ENCODE measurements around the gene ARAP2. TPM values are rescaled to one million over a fixed set of nuclear protein-coding genes. Genes with fewer than 3 reads are reported as not detected.

ARAP2 gene
- total RNA-seq, 2 experiments from 2014 or later: 6.9 to 8.6 TPM

- no peaks in the 10 kb centered on the region for H3K79me2 ChIP-seq (ENCODE audit: insufficient read depth, low read depth, low read length)
- no peaks in the 10 kb centered on the region for H3K36me3 ChIP-seq (ENCODE audit: insufficient read depth, low read length)
- DNase-seq (ENCODE audit: low spot score): no peak
- H3K4me1 ChIP-seq (ENCODE audit: insufficient read depth, low read length, poor library complexity, severe bottlenecking): no peaks in the 10 kb centered on the region
- CTCF ChIA-PET (ENCODE audit: unreplicated experiment): no interaction called here
- TF ChIP-seq EZH2phosphoT487 (IDR thresholded peaks at IDR 0.05; ENCODE audit: borderline replicate concordance, low read depth, low read length): no peak
- TF ChIP-seq CTCF (conservative IDR thresholded peaks at IDR 0.05; ENCODE audit: low read length): no peak
- no peak overlapping the region for H2AFZ ChIP-seq (ENCODE audit: low read length)
- intact Hi-C loops (cut with micrococcal nuclease; ENCODE audit: unreplicated experiment): no loop called here
- H3K9me2 ChIP-seq (ENCODE audit: insufficient read depth, low read length): no peaks in the 10 kb centered on the region
- POLR2A ChIA-PET: interaction anchor here (0.7 to 1.0 kb wide), 2 partner anchors 722 to 1509 kb away, joined by 3 to 4 read pairs; no protein-coding TSS in a partner anchor
- BruUV-seq (replicated peaks): no TSS peak
- H4K20me1 ChIP-seq (ENCODE audit: insufficient read depth, low read length): no peaks in the 10 kb centered on the region
- H3K4me2 ChIP-seq (ENCODE audit: low read length): no peak overlapping the region
- H3K9me3 ChIP-seq (ENCODE audit: low read length): no peaks in the 10 kb centered on the region
- no peak overlapping the region for H3K4me3 ChIP-seq (ENCODE audit: low read depth, low read length, poor library complexity, severe bottlenecking)
- H3K27ac ChIP-seq (ENCODE audit: low read depth, low read length, poor library complexity, severe bottlenecking): no peak overlapping the region
These were observed 33.2 kb downstream of the ARAP2 start for GRCh38 chr4:36211084-36211483.

DNA sequence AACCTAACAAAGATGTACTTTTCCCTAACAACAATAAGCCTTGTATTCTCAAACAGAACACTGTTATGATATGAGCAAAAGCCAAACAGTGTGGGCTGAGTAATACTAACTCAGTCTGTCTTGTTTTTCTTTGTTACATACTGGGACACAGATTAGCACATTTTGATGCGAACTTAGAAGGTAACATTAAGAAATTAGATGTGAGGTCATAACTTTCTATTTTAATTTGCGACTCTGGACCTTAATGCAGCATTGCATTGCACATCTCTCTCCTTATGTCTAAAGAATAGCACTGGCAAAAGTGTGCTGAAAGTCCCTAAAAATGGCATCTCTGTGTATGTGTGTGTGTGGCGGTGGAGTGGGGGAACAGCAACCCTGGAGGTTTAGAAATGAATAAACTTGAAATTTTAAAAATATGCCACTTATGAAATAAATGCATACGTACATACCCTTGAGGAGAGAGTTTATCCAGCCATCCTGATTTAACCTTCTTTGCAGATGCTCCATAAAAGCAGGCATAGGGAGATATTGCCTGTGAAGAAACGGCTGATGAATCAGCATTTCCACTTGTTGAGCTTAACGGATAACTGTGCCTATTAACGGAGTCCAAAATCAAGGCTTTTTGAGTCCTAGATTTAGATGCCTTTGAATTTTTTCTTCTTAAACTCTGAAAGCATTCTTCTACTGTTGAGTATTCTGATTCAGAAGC lies 34.2 kb downstream of the ARAP2 start:
- no peak overlapping the region for H3K4me3 ChIP-seq (ENCODE audit: low read depth, low read length, poor library complexity, severe bottlenecking)
- BruUV-seq (replicated peaks): no TSS peak
- no peak overlapping the region for H3K27ac ChIP-seq (ENCODE audit: low read depth, low read length, poor library complexity, severe bottlenecking)
- no peaks in the 10 kb centered on the region for H3K9me3 ChIP-seq (ENCODE audit: low read length)
- H3K4me2 ChIP-seq (ENCODE audit: low read length): no peak overlapping the region
- intact Hi-C loops (cut with micrococcal nuclease; ENCODE audit: unreplicated experiment): no loop called here
- no peaks in the 10 kb centered on the region for H3K4me1 ChIP-seq (ENCODE audit: insufficient read depth, low read length, poor library complexity, severe bottlenecking)
- H2AFZ ChIP-seq (ENCODE audit: low read length): no peak overlapping the region
- no peak for TF ChIP-seq CTCF (conservative IDR thresholded peaks at IDR 0.05; ENCODE audit: low read length)
- TF ChIP-seq EZH2phosphoT487 (IDR thresholded peaks at IDR 0.05; ENCODE audit: borderline replicate concordance, low read depth, low read length): no peak
- no peak for DNase-seq (ENCODE audit: low spot score)
- ChIA-PET CTCF (ENCODE audit: unreplicated experiment) (no interaction called here), POLR2A (interaction anchor here (0.6 kb wide), 1 partner anchor 1464 kb away, joined by 4 read pairs; no protein-coding TSS in a partner anchor)
- H3K36me3 ChIP-seq (ENCODE audit: insufficient read depth, low read length): no peaks in the 10 kb centered on the region
- no peaks in the 10 kb centered on the region for H3K79me2 ChIP-seq (ENCODE audit: insufficient read depth, low read depth, low read length)
- no peaks in the 10 kb centered on the region for H3K9me2 ChIP-seq (ENCODE audit: insufficient read depth, low read length)
- no peaks in the 10 kb centered on the region for H4K20me1 ChIP-seq (ENCODE audit: insufficient read depth, low read length)

GRCh38 chr4:36208893-36209473 lies 35.3 kb downstream of the ARAP2 start:
- Histone ChIP-seq H3K4me1 (ENCODE audit: insufficient read depth, low read length, poor library complexity, severe bottlenecking) (no peaks in the 10 kb centered on the region), H3K4me3 (ENCODE audit: low read depth, low read length, poor library complexity, severe bottlenecking) (no peak overlapping the region), H3K9me3 (ENCODE audit: low read length) (no peaks in the 10 kb centered on the region), H3K27ac (ENCODE audit: low read depth, low read length, poor library complexity, severe bottlenecking) (no peak overlapping the region), H2AFZ (ENCODE audit: low read length) (no peak overlapping the region), H3K79me2 (ENCODE audit: insufficient read depth, low read depth, low read length) (no peaks in the 10 kb centered on the region), H3K4me2 (ENCODE audit: low read length) (no peak overlapping the region), H4K20me1 (ENCODE audit: insufficient read depth, low read length) (no peaks in the 10 kb centered on the region), H3K9me2 (ENCODE audit: insufficient read depth, low read length) (no peaks in the 10 kb centered on the region), H3K36me3 (ENCODE audit: insufficient read depth, low read length) (no peaks in the 10 kb centered on the region)
- POLR2A ChIA-PET: no interaction called here
- CTCF ChIA-PET (ENCODE audit: unreplicated experiment): no interaction called here
- BruUV-seq (replicated peaks): no TSS peak
- DNase-seq (ENCODE audit: low spot score): no peak
- intact Hi-C loops (cut with micrococcal nuclease; ENCODE audit: unreplicated experiment): no loop called here
- no peak for TF ChIP-seq CTCF (conservative IDR thresholded peaks at IDR 0.05; ENCODE audit: low read length)
- TF ChIP-seq EZH2phosphoT487 (IDR thresholded peaks at IDR 0.05; ENCODE audit: borderline replicate concordance, low read depth, low read length): no peak
